ENCODE data around the gene PYDC1. TPM values are rescaled to one million over a fixed set of nuclear protein-coding genes. Genes with fewer than 3 reads are reported as not detected.
A peak's percentile ranks its signal among the peaks of the same experiment; 100 is the strongest.

Gene PYDC1
- total and polyA plus RNA-seq, 2 of the 13 experiments (the other 11 are each of a cell fraction or from before 2014, with no cell fraction given) = not detected

- in situ Hi-C loops (cut with HindIII; ENCODE audit: extremely low pct_ligation_motif_present, low pct_unique_long_range_greater_than_20kb) (no loop called here), intact Hi-C loops (cut with micrococcal nuclease; ENCODE audit: unreplicated experiment) (no loop called here)
- ChIA-PET POLR2A (no interaction called here), CTCF (ENCODE audit: low intra/inter-chr PET ratio, low total read pairs) (no interaction called here)
- H3K27me3 ChIP-seq (ENCODE audit: control insufficient read depth in 1 of 2, insufficient read depth in 2 of 2, low read length in 2 of 2) = peaks cover under 1 to 2% of the 10 kb centered on the region in 2 experiments; a peak in 2 of 5 replicates
- H3K79me2 ChIP-seq (ENCODE audit: insufficient read depth, low read length) = no peaks in the 10 kb centered on the region
- H3K4me2 ChIP-seq (ENCODE audit: low read depth, low read length) = no peak overlapping the region
- no peak overlapping the region for H3K4me3 ChIP-seq (replicated peaks in 1 of 3; ENCODE audit: insufficient read depth in 1 of 3, low read depth in 2 of 3, low read length in 3 of 3)
- 91% methylated on average over 5 of the region's 5 CpGs for WGBS (ENCODE audit: low lambda C conversion rate)
- H3K36me3 ChIP-seq (replicated peaks in 1 of 2; ENCODE audit: control insufficient read depth in 1 of 2, insufficient read depth in 2 of 2, low read length in 2 of 2) = no peaks in the 10 kb centered on the region
- no peak overlapping the region for H2AFZ ChIP-seq (ENCODE audit: low read length)
- peaks cover 10% of the 10 kb centered on the region for H3K4me1 ChIP-seq (ENCODE audit: insufficient read depth, low read length)
- H4K20me1 ChIP-seq (ENCODE audit: insufficient read depth, low read length) = no peaks in the 10 kb centered on the region
- ATAC-seq (no peak), DNase-seq (ENCODE audit: low spot score) (no peak), FAIRE-seq (no peak)
- no peak overlapping the region for H3K9ac ChIP-seq (ENCODE audit: insufficient read depth, low read depth, low read length)
- TF ChIP-seq MXI1 (IDR thresholded peaks at IDR 0.05; ENCODE audit: borderline replicate concordance, low read depth, low read length) (no peak), ZNF629 (CRISPR knock-in tag; conservative IDR thresholded peaks at IDR 0.05) (peak; percentile 66), ZNF577 (CRISPR knock-in tag; IDR thresholded peaks at IDR 0.05; ENCODE audit: borderline replicate concordance, low read depth) (no peak)
- H3K9me3 ChIP-seq (ENCODE audit: low read length) = no peaks in the 10 kb centered on the region
- BruUV-seq (replicated peaks) = no TSS peak
- H3K27ac ChIP-seq (ENCODE audit: extremely low read length, insufficient read depth, low read length) = no peak overlapping the region
Observed at GRCh38 chr16:31251435-31251834, 34.5 kb upstream of the PYDC1 start.

- POLR2A ChIA-PET = no interaction called here
- FAIRE-seq = no peak
Observed at GRCh38 chr16:31250782-31251384, 33.9 kb upstream of the PYDC1 start.

More at GRCh38 chr16:31250782-31251384, 33.9 kb upstream of the PYDC1 start:
- no peak overlapping the region for H3K9ac ChIP-seq (ENCODE audit: insufficient read depth, low read depth, low read length)
- no peaks in the 10 kb centered on the region for H3K36me3 ChIP-seq (replicated peaks in 1 of 2; ENCODE audit: control insufficient read depth in 1 of 2, insufficient read depth in 2 of 2, low read length in 2 of 2)
- WGBS (ENCODE audit: low lambda C conversion rate) = 47% methylated on average over 6 of the region's 7 CpGs
- ATAC-seq = peak; percentile 51; the same call in 2 of the 3 replicates
- no peaks in the 10 kb centered on the region for H3K79me2 ChIP-seq (ENCODE audit: insufficient read depth, low read length)
- no peak overlapping the region for H3K27ac ChIP-seq (ENCODE audit: extremely low read length, insufficient read depth, low read length)
- H3K4me3 ChIP-seq (replicated peaks in 1 of 3; ENCODE audit: insufficient read depth in 1 of 3, low read depth in 2 of 3, low read length in 3 of 3) = no peak overlapping the region
- no peak for DNase-seq (ENCODE audit: low spot score)
- CTCF ChIA-PET (ENCODE audit: low intra/inter-chr PET ratio, low total read pairs) = no interaction called here
- no peak for TF ChIP-seq ZNF792 (CRISPR knock-in tag; IDR thresholded peaks at IDR 0.05)
- TF ChIP-seq GLI4 (CRISPR knock-in tag; IDR thresholded peaks at IDR 0.05; ENCODE audit: borderline replicate concordance) = no peak
- no peak for TF ChIP-seq MLX (CRISPR knock-in tag; IDR thresholded peaks at IDR 0.05)
- no peak for TF ChIP-seq ZNF891 (CRISPR knock-in tag; IDR thresholded peaks at IDR 0.05)
- TF ChIP-seq TAF15 (IDR thresholded peaks at IDR 0.05; ENCODE audit: low read depth, low read length, poor library complexity, severe bottlenecking) = no peak
- TF ChIP-seq GMEB2 (CRISPR knock-in tag; IDR thresholded peaks at IDR 0.05; ENCODE audit: low read depth) = no peak
- no peak for TF ChIP-seq KDM3A (CRISPR knock-in tag; IDR thresholded peaks at IDR 0.05; ENCODE audit: low read depth)
- no peak for TF ChIP-seq BATF2 (CRISPR knock-in tag; IDR thresholded peaks at IDR 0.05)
- TF ChIP-seq ZKSCAN8 (CRISPR knock-in tag; IDR thresholded peaks at IDR 0.05; ENCODE audit: borderline replicate concordance) = no peak
- TF ChIP-seq TEAD3 (CRISPR knock-in tag; optimal IDR thresholded peaks at IDR 0.05; ENCODE audit: borderline replicate concordance) = no peak
- peaks cover 2 to 4% of the 10 kb centered on the region in 2 experiments; a peak in 2 of 5 replicates for H3K27me3 ChIP-seq (ENCODE audit: control insufficient read depth in 1 of 2, insufficient read depth in 2 of 2, low read length in 2 of 2)
- intact Hi-C loops (cut with micrococcal nuclease; ENCODE audit: unreplicated experiment) (no loop called here), in situ Hi-C loops (cut with HindIII; ENCODE audit: extremely low pct_ligation_motif_present, low pct_unique_long_range_greater_than_20kb) (no loop called here)
- no peaks in the 10 kb centered on the region for H3K9me3 ChIP-seq (ENCODE audit: low read length)
- BruUV-seq (replicated peaks) = no TSS peak
- H4K20me1 ChIP-seq (ENCODE audit: insufficient read depth, low read length) = no peaks in the 10 kb centered on the region
- no peak overlapping the region for H2AFZ ChIP-seq (ENCODE audit: low read length)
- H3K4me1 ChIP-seq (ENCODE audit: insufficient read depth, low read length) = peaks cover 10% of the 10 kb centered on the region
- no peak overlapping the region for H3K4me2 ChIP-seq (ENCODE audit: low read depth, low read length)

Measured in HepG2 (cell line).